ENCODE measurements around the gene ANGEL1.
A peak's percentile ranks its signal among the peaks of the same experiment; 100 is the strongest.

Gene ANGEL1

GRCh38 chr14:76812422-76813383 is at the start of gene ANGEL1:
TSS of gene ANGEL1 (minus strand) at chr14:76812882. CDS start at chr14:76812827, 55 bp downstream.
- DNase-seq = peak; percentile 68

GRCh38 chr14:76861574-76862255 is 49.0 kb upstream of the ANGEL1 start:
- DNase-seq = no peak

GRCh38 chr14:76856769-76857168 is 44.1 kb upstream of the ANGEL1 start:
- DNase-seq = no peak

GRCh38 chr14:76855066-76855465 is 42.4 kb upstream of the ANGEL1 start:
- no peak for DNase-seq

- no peak for DNase-seq
These were observed 36.2 kb upstream of the ANGEL1 start for GRCh38 chr14:76848879-76849278.

GRCh38 chr14:76846331-76847047 is 33.8 kb upstream of the ANGEL1 start:
- DNase-seq = no peak

- DNase-seq = no peak
These were observed 31.5 kb upstream of the ANGEL1 start for GRCh38 chr14:76844223-76844622.

GRCh38 chr14:76842414-76842813 is 29.7 kb upstream of the ANGEL1 start:
- no peak for DNase-seq

GRCh38 chr14:76837524-76837923 is 24.8 kb upstream of the ANGEL1 start:
- DNase-seq = no peak

- DNase-seq = no peak
These were observed 23.4 kb upstream of the ANGEL1 start for GRCh38 chr14:76836029-76836630.

- DNase-seq = no peak
These were observed 21.6 kb upstream of the ANGEL1 start for GRCh38 chr14:76834241-76834661.

- no peak for DNase-seq
These were observed 20.3 kb upstream of the ANGEL1 start for GRCh38 chr14:76833011-76833410.

GRCh38 chr14:76832503-76832988 is 19.9 kb upstream of the ANGEL1 start:
- DNase-seq = no peak

- DNase-seq = no peak
These were observed 17.9 kb upstream of the ANGEL1 start for GRCh38 chr14:76830556-76830955.

GRCh38 chr14:76829650-76830421 is 17.2 kb upstream of the ANGEL1 start:
- DNase-seq = no peak

GRCh38 chr14:76829013-76829365 is 16.3 kb upstream of the ANGEL1 start:
- no peak for DNase-seq

- no peak for DNase-seq
These were observed 15.8 kb upstream of the ANGEL1 start for GRCh38 chr14:76828339-76829012.

- DNase-seq = no peak
These were observed 15.1 kb upstream of the ANGEL1 start for GRCh38 chr14:76827696-76828296.

GRCh38 chr14:76826122-76826521 is 13.4 kb upstream of the ANGEL1 start, which contains the start of gene LRRC74A:
TSS of gene LRRC74A (plus strand) at chr14:76826408. CDS start at chr14:76826698, 290 bp downstream.
- DNase-seq = no peak

GRCh38 chr14:76820700-76821099 is 8.0 kb upstream of the ANGEL1 start:
- DNase-seq = no peak

Measured in NCI-H187 treated with DMSO at 0.1 percent for 48 hours (cell line).